HepG2 (cell line): ENCODE data around the gene EDAR. TPM values are rescaled to one million over a fixed set of nuclear protein-coding genes. Genes with fewer than 3 reads are reported as not detected.
A peak's percentile ranks its signal among the peaks of the same experiment; 100 is the strongest.

Experiments
- CCDC6 ChIP-seq: sonication (generic); formaldehyde crosslinking; IDR thresholded peaks from 2 replicates; pipeline ENCODE4 v1.8.1; 2022; ENCODE audit warnings: mild to moderate bottlenecking, missing genetic modification reagents, moderate library complexity
- DNMT1 ChIP-seq: sonication (generic); formaldehyde crosslinking; IDR thresholded peaks from 2 replicates; pipeline ENCODE4 v1.5.1; 2020; ENCODE audit warnings: mild to moderate bottlenecking, missing genetic modification reagents
- MAZ ChIP-seq, 2 experiments: sonication (generic) in 1 of 2; formaldehyde crosslinking in 1 of 2; IDR thresholded peaks; 2 replicates each; pipeline versions ENCODE4 v1.5.0 to v1.6.1; 2012 to 2020; ENCODE audit warnings: low read depth in 2 of 2, mild to moderate bottlenecking in 2 of 2, borderline replicate concordance in 1 of 2, improper control_type of control experiment in 1 of 2, low read length in 1 of 2, missing genetic modification reagents in 1 of 2, moderate library complexity in 1 of 2
- MTA1 ChIP-seq: sonication (generic); formaldehyde crosslinking; IDR thresholded peaks from 2 replicates; pipeline ENCODE4 v1.4.0; 2020; ENCODE audit warnings: missing genetic modification reagents, mild to moderate bottlenecking, borderline replicate concordance
- NCOA2 ChIP-seq: sonication (generic); formaldehyde crosslinking; IDR thresholded peaks from 2 replicates; pipeline ENCODE4 v1.8.0; 2022; ENCODE audit warnings: inconsistent platforms
- NFKB2 ChIP-seq: sonication (generic); formaldehyde crosslinking; IDR thresholded peaks from 2 replicates; pipeline ENCODE4 v1.4.0; 2020; ENCODE audit warnings: missing genetic modification reagents, borderline replicate concordance
- PPARG ChIP-seq: conservative IDR thresholded peaks from 2 replicates; pipeline ENCODE4 v1.6.1; 2016; ENCODE audit warnings: missing biosample characterization, missing genetic modification reagents
- REPIN1 ChIP-seq: sonication (generic); formaldehyde crosslinking; IDR thresholded peaks from 2 replicates; pipeline ENCODE4 v1.8.0; 2022; ENCODE audit warnings: missing genetic modification reagents, low read depth, mild to moderate bottlenecking, borderline replicate concordance
- SPEN ChIP-seq: sonication (generic); formaldehyde crosslinking; IDR thresholded peaks from 2 replicates; pipeline ENCODE4 v1.5.1; 2020; ENCODE audit warnings: low read depth, mild to moderate bottlenecking, missing genetic modification reagents
- STAG1 ChIP-seq: sonication (generic); formaldehyde crosslinking; IDR thresholded peaks from 2 replicates; pipeline ENCODE4 v1.4.0; 2020; ENCODE audit warnings: missing genetic modification reagents
- STAT5B ChIP-seq: sonication (generic); formaldehyde crosslinking; IDR thresholded peaks from 2 replicates; pipeline ENCODE4 v1.4.0; 2020; ENCODE audit warnings: missing genetic modification reagents
- ZFX ChIP-seq: sonication (generic); formaldehyde crosslinking; IDR thresholded peaks from 2 replicates; pipeline ENCODE4 v1.4.0; 2020; ENCODE audit warnings: mild to moderate bottlenecking, low read depth, missing genetic modification reagents, moderate library complexity
- ZNF326 ChIP-seq: sonication (generic); formaldehyde crosslinking; IDR thresholded peaks from 2 replicates; pipeline ENCODE4 v1.4.0; 2020; ENCODE audit warnings: missing genetic modification reagents, borderline replicate concordance
- ZNF430 ChIP-seq: sonication (generic); formaldehyde crosslinking; IDR thresholded peaks from 2 replicates; pipeline ENCODE4 v1.9.0; 2021; ENCODE audit warnings: mild to moderate bottlenecking, missing genetic modification reagents
- ZNF724P ChIP-seq: sonication (generic); formaldehyde crosslinking; IDR thresholded peaks from 2 replicates; pipeline ENCODE4 v1.8.0; 2022; ENCODE audit warnings: missing genetic modification reagents, borderline replicate concordance
- polyA plus RNA-seq, 8 experiments: library from polyadenylated mRNA; depleted of rRNA in 3 of 8; stranded (reverse) in 7 of 8; unstranded in 1 of 8; fragments of >200 nt; fragmentation: Illumina TruSeq in 4 of 8; extraction: Trizol in 4 of 8; gene quantifications; 2 replicates each; pipeline versions ENCODE4 v1.2.1 to v1.2.3, GENCODE V29; 2011 to 2016; ENCODE audit warnings: low read depth in 4 of 8, missing spikeins in 1 of 8, mixed read lengths in 1 of 8; ENCODE audit not compliant: insufficient read depth in 1 of 8
- total RNA-seq, 5 experiments: library from RNA; depleted of rRNA; stranded (reverse); fragments of >200 nt; fragmentation: Illumina TruSeq; extraction: Trizol; gene quantifications; 2 replicates each; pipeline ENCODE4 v1.2.3, GENCODE V29; 2016; ENCODE audit warnings: low read depth in 1 of 5
- TF ChIP-seq, protein P1 (sequence below): sonication (generic); formaldehyde crosslinking; IDR thresholded peaks from 2 replicates; pipeline ENCODE4 v1.8.1; 2023; ENCODE audit warnings: mild to moderate bottlenecking, missing genetic modification reagents
- TF ChIP-seq, protein P2 (sequence below): sonication (generic); formaldehyde crosslinking; IDR thresholded peaks from 2 replicates; pipeline ENCODE4 v1.5.1; 2020; ENCODE audit warnings: mild to moderate bottlenecking, missing genetic modification reagents, moderate library complexity
- TF ChIP-seq, protein P3 (sequence below): sonication (generic); formaldehyde crosslinking; IDR thresholded peaks from 2 replicates; pipeline ENCODE4 v1.4.0; 2020; ENCODE audit warnings: missing genetic modification reagents

The EDAR gene
- total and polyA plus RNA-seq, 2 of the 13 experiments (the other 11 are each of a cell fraction or from before 2014, with no cell fraction given): not detected

DNA sequence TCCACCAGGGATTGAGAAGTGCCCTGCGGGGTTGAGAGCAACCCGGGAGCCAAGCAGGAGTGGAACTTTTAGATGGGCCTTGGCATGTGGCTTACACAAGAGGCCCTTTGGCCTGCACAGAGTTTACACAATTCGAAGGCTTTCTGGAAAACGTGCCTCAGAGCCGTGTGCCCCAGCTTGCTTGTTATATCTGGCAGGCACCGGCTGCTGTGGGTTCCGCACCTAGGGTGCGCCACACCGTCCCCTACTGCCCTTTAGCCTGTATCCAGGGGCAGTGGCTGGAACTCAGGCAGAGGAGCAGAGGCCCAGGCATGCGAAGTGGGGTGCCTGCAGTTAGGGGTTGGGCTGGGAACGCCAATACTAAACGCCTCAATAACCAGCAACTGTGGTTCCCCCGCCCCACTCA lies 32.9 kb upstream of the EDAR start (continued):
- TF ChIP-seq DNMT1 (CRISPR knock-in tag): 0 out of 2 replicates have a peak, but pooled peaks have one; percentile 62
- peak; percentile 35 for TF ChIP-seq ZNF724P
- TF ChIP-seq SPEN: 0 out of 2 replicates have a peak, but pooled peaks have one; percentile 42
- peak; percentile 60; the same call in 1 of the 2 replicates for TF ChIP-seq MTA1 (CRISPR knock-in tag)
- TF ChIP-seq MAZ (IDR thresholded peaks at IDR 0.05; ENCODE audit: borderline replicate concordance, low read depth, low read length): no peak
- no peak for TF ChIP-seq MAZ (CRISPR knock-in tag; IDR thresholded peaks at IDR 0.05; ENCODE audit: low read depth)
- TF ChIP-seq PPARG (CRISPR knock-in tag): peak; percentile 78
- peak; percentile 62; the same call in 1 of the 2 replicates for TF ChIP-seq NFKB2 (CRISPR knock-in tag)
- TF ChIP-seq STAG1 (CRISPR knock-in tag): no peak
- 0 out of 2 replicates have a peak, but pooled peaks have one; percentile 43 for TF ChIP-seq NCOA2
- no peak for TF ChIP-seq CCDC6 (CRISPR knock-in tag)
- 0 out of 2 replicates have a peak, but pooled peaks have one; percentile 56 for TF ChIP-seq REPIN1
- TF ChIP-seq ZFX: peak; percentile 80
- TF ChIP-seq, protein P1, sequence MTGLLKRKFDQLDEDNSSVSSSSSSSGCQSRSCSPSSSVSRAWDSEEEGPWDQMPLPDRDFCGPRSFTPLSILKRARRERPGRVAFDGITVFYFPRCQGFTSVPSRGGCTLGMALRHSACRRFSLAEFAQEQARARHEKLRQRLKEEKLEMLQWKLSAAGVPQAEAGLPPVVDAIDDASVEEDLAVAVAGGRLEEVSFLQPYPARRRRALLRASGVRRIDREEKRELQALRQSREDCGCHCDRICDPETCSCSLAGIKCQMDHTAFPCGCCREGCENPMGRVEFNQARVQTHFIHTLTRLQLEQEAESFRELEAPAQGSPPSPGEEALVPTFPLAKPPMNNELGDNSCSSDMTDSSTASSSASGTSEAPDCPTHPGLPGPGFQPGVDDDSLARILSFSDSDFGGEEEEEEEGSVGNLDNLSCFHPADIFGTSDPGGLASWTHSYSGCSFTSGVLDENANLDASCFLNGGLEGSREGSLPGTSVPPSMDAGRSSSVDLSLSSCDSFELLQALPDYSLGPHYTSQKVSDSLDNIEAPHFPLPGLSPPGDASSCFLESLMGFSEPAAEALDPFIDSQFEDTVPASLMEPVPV: 0 out of 2 replicates have a peak, but pooled peaks have one; percentile 48
- peak; percentile 89; the same call in 1 of the 2 replicates for TF ChIP-seq ZNF430 (CRISPR knock-in tag)
- no peak for TF ChIP-seq ZNF326
- TF ChIP-seq, protein P2, sequence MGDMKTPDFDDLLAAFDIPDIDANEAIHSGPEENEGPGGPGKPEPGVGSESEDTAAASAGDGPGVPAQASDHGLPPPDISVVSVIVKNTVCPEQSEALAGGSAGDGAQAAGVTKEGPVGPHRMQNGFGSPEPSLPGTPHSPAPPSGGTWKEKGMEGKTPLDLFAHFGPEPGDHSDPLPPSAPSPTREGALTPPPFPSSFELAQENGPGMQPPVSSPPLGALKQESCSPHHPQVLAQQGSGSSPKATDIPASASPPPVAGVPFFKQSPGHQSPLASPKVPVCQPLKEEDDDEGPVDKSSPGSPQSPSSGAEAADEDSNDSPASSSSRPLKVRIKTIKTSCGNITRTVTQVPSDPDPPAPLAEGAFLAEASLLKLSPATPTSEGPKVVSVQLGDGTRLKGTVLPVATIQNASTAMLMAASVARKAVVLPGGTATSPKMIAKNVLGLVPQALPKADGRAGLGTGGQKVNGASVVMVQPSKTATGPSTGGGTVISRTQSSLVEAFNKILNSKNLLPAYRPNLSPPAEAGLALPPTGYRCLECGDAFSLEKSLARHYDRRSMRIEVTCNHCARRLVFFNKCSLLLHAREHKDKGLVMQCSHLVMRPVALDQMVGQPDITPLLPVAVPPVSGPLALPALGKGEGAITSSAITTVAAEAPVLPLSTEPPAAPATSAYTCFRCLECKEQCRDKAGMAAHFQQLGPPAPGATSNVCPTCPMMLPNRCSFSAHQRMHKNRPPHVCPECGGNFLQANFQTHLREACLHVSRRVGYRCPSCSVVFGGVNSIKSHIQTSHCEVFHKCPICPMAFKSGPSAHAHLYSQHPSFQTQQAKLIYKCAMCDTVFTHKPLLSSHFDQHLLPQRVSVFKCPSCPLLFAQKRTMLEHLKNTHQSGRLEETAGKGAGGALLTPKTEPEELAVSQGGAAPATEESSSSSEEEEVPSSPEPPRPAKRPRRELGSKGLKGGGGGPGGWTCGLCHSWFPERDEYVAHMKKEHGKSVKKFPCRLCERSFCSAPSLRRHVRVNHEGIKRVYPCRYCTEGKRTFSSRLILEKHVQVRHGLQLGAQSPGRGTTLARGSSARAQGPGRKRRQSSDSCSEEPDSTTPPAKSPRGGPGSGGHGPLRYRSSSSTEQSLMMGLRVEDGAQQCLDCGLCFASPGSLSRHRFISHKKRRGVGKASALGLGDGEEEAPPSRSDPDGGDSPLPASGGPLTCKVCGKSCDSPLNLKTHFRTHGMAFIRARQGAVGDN (CRISPR knock-in tag): peak; percentile 93
- TF ChIP-seq, protein P3, sequence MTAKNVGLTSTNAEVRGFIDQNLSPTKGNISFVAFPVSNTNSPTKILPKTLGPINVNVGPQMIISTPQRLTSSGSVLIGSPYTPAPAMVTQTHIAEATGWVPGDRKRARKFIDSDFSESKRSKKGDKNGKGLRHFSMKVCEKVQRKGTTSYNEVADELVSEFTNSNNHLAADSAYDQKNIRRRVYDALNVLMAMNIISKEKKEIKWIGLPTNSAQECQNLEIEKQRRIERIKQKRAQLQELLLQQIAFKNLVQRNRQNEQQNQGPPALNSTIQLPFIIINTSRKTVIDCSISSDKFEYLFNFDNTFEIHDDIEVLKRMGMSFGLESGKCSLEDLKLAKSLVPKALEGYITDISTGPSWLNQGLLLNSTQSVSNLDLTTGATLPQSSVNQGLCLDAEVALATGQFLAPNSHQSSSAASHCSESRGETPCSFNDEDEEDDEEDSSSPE (CRISPR knock-in tag): peak; percentile 55; the same call in 1 of the 2 replicates
- TF ChIP-seq STAT5B: 0 out of 2 replicates have a peak, but pooled peaks have one; percentile 57
